MM.1S (cell line): ENCODE data around the gene TUBB2B.

ENCODE experiments used
- DNase-seq: peaks from one replicate; pipeline ENCODE4 v3.0.0-alpha.2; 2015
- H2AFZ ChIP-seq: fragments of 300-600 bp; sonication (generic); 2 replicates; pipeline ENCODE4 v1.6.0; 2016; ENCODE audit warnings: antibody characterized with exemption, low read length
- H3F3A ChIP-seq: fragments of 300-600 bp; sonication (generic); 2 replicates; pipeline ENCODE4 v1.6.1; 2016; ENCODE audit warnings: mild to moderate bottlenecking, antibody characterized with exemption, low read length, moderate library complexity, mixed read lengths; ENCODE audit not compliant: insufficient read depth
- H3K27ac ChIP-seq: fragments of 300-600 bp; sonication (generic); 2 replicates; pipeline ENCODE4 v1.5.1; 2016; ENCODE audit warnings: mild to moderate bottlenecking, low read length
- H3K27me3 ChIP-seq: fragments of 300-600 bp; sonication (generic); replicated peaks from 2 replicates; pipeline ENCODE4 v1.6.0; 2016; ENCODE audit warnings: low read length; ENCODE audit not compliant: insufficient read depth
- H3K36me3 ChIP-seq: fragments of 300-600 bp; sonication (generic); replicated peaks from 2 replicates; pipeline ENCODE4 v1.6.1; 2016; ENCODE audit warnings: mild to moderate bottlenecking, low read length, mixed read lengths; ENCODE audit not compliant: insufficient read depth
- H3K4me1 ChIP-seq: fragments of 300-600 bp; sonication (generic); 2 replicates; pipeline ENCODE4 v1.6.1; 2016; ENCODE audit warnings: low read length, mixed read lengths
- H3K4me2 ChIP-seq: fragments of 300-600 bp; sonication (generic); 2 replicates; pipeline ENCODE4 v1.6.0; 2016; ENCODE audit warnings: low read depth, low read length
- H3K4me3 ChIP-seq: fragments of 300-600 bp; sonication (generic); 2 replicates; pipeline ENCODE4 v1.5.1; 2016; ENCODE audit warnings: low read length, mixed read lengths
- H3K79me2 ChIP-seq: fragments of 300-600 bp; sonication (generic); 2 replicates; pipeline ENCODE4 v1.6.1; 2016; ENCODE audit warnings: mixed run types, low read length, mixed read lengths
- H3K9ac ChIP-seq: fragments of 300-600 bp; sonication (generic); 2 replicates; pipeline ENCODE4 v1.6.1; 2016; ENCODE audit warnings: low read length, mixed read lengths
- H3K9me2 ChIP-seq: fragments of 300-600 bp; sonication (generic); replicated peaks from 2 replicates; pipeline ENCODE4 v1.6.1; 2016; ENCODE audit warnings: mild to moderate bottlenecking, low read length, mixed read lengths; ENCODE audit not compliant: insufficient read depth
- H3K9me3 ChIP-seq: fragments of 300-600 bp; sonication (generic); replicated peaks from 2 replicates; pipeline ENCODE4 v1.6.1; 2016; ENCODE audit warnings: mild to moderate bottlenecking, low read length, mixed read lengths; ENCODE audit not compliant: insufficient read depth
- H4K20me1 ChIP-seq: fragments of 300-600 bp; sonication (generic); 2 replicates; pipeline ENCODE4 v1.6.1; 2016; ENCODE audit warnings: mild to moderate bottlenecking, low read length, moderate library complexity, mixed read lengths; ENCODE audit not compliant: insufficient read depth
- CTCF ChIP-seq: fragments of 300-600 bp; sonication (generic); IDR thresholded peaks from 2 replicates; pipeline ENCODE4 v1.5.1; 2016; ENCODE audit warnings: antibody characterized with exemption, low read length, mixed read lengths
- EZH2 ChIP-seq: fragments of 300-600 bp; sonication (generic); optimal IDR thresholded peaks from 2 replicates; pipeline ENCODE3; 2017; ENCODE audit warnings: low read depth, mild to moderate bottlenecking, antibody characterized with exemption, low read length, mixed read lengths
- EZH2phosphoT487 ChIP-seq: fragments of 300-600 bp; sonication (generic); IDR thresholded peaks from 2 replicates; pipeline ENCODE4 v1.6.1; 2018; ENCODE audit warnings: antibody characterized with exemption, low read length

Gene TUBB2B

GRCh38 chr6:3230256-3230882, 2.9 kb upstream of the TUBB2B start:
- Histone ChIP-seq H3K9me3 (no peaks in the 10 kb centered on the region), H3K9ac (no peak overlapping the region), H3K4me2 (no peak overlapping the region), H3K27me3 (peaks cover 39% of the 10 kb centered on the region), H4K20me1 (no peaks in the 10 kb centered on the region), H3K4me1 (peaks cover 18% of the 10 kb centered on the region), H3F3A (0 out of 2 replicates have a peak, but pooled peaks cover 5% of the 10 kb centered on the region), H3K79me2 (no peaks in the 10 kb centered on the region), H2AFZ (no peak overlapping the region), H3K27ac (no peak overlapping the region), H3K36me3 (no peaks in the 10 kb centered on the region), H3K9me2 (no peaks in the 10 kb centered on the region), H3K4me3 (no peak overlapping the region)
- no peak for TF ChIP-seq EZH2
- TF ChIP-seq EZH2phosphoT487 = no peak
- no peak for TF ChIP-seq CTCF
- DNase-seq = no peak

- no peak overlapping the region for H3K9ac ChIP-seq
- 0 out of 2 replicates have a peak, but pooled peaks cover 5% of the 10 kb centered on the region for H3F3A ChIP-seq
- no peaks in the 10 kb centered on the region for H3K9me3 ChIP-seq
- peak overlapping the region; percentile 51 for H2AFZ ChIP-seq
- peaks cover 39% of the 10 kb centered on the region for H3K27me3 ChIP-seq
- H3K4me1 ChIP-seq = peaks cover 18% of the 10 kb centered on the region
- H3K4me2 ChIP-seq = peak overlapping the region; percentile 46
- DNase-seq = peak; percentile 15
- no peaks in the 10 kb centered on the region for H3K36me3 ChIP-seq
- no peak overlapping the region for H3K27ac ChIP-seq
- no peaks in the 10 kb centered on the region for H3K9me2 ChIP-seq
- 0 out of 2 replicates have a peak overlapping the region, but pooled peaks have one; percentile 15 for H3K4me3 ChIP-seq
- 0 out of 2 replicates have a peak, but pooled peaks have one; percentile 20 for TF ChIP-seq CTCF
- no peak for TF ChIP-seq EZH2phosphoT487
- H4K20me1 ChIP-seq = no peaks in the 10 kb centered on the region
- H3K79me2 ChIP-seq = no peaks in the 10 kb centered on the region
Measured at GRCh38 chr6:3229566-3230178, 2.2 kb upstream of the TUBB2B start.

- peaks cover 39% of the 10 kb centered on the region for H3K27me3 ChIP-seq
- no peak for TF ChIP-seq EZH2phosphoT487
- no peak for TF ChIP-seq EZH2
- no peak for TF ChIP-seq CTCF
- no peaks in the 10 kb centered on the region for H3K36me3 ChIP-seq
- H3K4me3 ChIP-seq = 0 out of 2 replicates have a peak overlapping the region, but pooled peaks have one; percentile 34
- H3K79me2 ChIP-seq = no peaks in the 10 kb centered on the region
- H3F3A ChIP-seq = 0 out of 2 replicates have a peak, but pooled peaks cover 5% of the 10 kb centered on the region
- H3K4me2 ChIP-seq = peak overlapping the region; percentile 46
- H3K9ac ChIP-seq = no peak overlapping the region
- peaks cover 18% of the 10 kb centered on the region for H3K4me1 ChIP-seq
- peak overlapping the region; percentile 51 for H2AFZ ChIP-seq
- no peaks in the 10 kb centered on the region for H4K20me1 ChIP-seq
- no peaks in the 10 kb centered on the region for H3K9me2 ChIP-seq
- no peaks in the 10 kb centered on the region for H3K9me3 ChIP-seq
- DNase-seq = no peak
- no peak overlapping the region for H3K27ac ChIP-seq
Measured at GRCh38 chr6:3228771-3229565, 1.5 kb upstream of the TUBB2B start.
